Activated CD8-positive, alpha-beta memory T cell treated with anti-CD3 and anti-CD28 coated beads, Interleukin-2, amount 50 U/mL, for 48 hours (primary cell): ENCODE data around the gene SLX9.
"Not testable (repeated sequence)": the region's sequence is repeated elsewhere in the genome, so short reads cannot be mapped to it uniquely, and the experiment has no call there.

Experiments used
- DNase-seq: peaks from one replicate; pipeline ENCODE4 v3.0.0-alpha.2; 2020

The SLX9 gene

DNA sequence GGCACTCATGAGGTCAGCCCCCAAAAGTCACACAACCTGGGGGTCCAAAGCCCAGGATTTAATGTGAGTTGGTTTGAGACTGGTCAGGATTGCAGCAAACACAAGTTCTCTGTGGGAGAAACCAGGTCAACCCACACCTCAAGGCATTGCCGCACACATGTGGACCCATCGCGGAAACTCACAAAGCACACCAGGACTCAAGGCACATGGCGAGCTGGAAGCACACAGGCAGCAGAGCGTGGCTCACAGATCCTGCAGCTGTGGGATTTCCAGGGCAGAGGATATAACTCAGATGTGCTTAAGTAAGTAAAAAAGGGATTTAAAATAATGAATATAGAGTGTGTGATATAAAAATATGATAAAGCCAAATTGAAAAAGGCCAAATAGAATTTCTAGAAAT is 82.9 kb downstream of the SLX9 start:
- no peak for DNase-seq

DNA sequence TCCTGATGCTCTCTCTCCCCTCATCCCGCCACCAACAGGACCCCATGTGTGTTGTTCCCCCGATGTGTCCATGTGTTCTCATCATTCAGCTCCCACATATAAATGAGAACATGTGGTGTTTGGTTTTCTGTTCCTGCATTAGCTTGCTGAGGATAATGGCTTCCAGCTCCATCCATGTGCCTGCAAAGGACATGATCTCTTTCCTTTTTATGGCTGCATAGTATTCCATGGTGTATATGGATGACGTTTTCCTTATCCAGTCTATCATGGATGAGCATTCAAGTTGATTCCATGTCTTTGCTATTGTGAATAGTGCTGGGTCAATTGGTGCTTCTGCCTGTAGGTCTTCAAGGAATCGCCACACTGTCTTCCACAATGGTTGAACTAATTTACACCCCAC is 84.7 kb downstream of the SLX9 start:
- not testable (repeated sequence) for DNase-seq

DNA sequence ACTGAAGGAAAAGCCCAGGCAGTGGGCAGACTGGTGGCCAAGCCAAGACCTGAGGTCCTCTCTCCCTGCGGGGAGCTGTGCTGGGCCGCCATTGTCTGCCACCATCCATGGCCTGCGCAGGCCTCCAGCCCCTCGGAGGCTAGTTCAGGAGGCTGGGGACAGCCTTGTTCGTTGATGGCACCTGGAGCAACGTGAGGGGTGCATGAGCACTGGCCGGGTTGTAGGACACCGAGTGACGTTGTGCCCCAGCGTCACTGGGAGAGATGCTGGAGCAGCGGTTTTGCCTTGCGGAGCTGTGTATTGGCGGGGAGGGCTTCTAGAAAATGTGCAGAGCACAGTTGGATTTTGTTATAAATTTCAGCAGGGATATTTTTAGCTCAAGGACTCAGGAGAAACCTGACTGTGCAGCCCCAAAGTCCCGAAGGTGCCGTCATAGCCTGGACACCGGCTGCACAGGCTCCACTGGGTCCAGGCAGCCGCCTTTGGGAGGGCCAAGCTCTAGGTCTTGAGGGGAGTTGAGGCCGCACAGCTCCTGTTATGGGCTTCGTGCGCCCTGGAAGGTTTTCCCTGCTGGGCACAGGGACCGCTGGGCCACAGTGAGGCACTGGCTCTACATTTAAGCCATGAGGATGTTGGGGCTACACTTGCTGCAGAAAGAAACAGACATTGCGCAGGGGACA is 86.4 kb downstream of the SLX9 start:
- no peak for DNase-seq
